K562 (cell line): ENCODE measurements around the gene SOX18. TPM values are rescaled to one million over a fixed set of nuclear protein-coding genes. Genes with fewer than 3 reads are reported as not detected.

Experiments used
- TAF9B ChIP-seq: fragments of 450-650 bp; IDR thresholded peaks from 2 replicates; pipeline ENCODE4 v1.6.1; 2018; ENCODE audit warnings: mild to moderate bottlenecking; ENCODE audit not compliant: partially characterized antibody
- ZNF175 ChIP-seq: fragments of 200-800 bp; sonication (Bioruptor generic); IDR thresholded peaks from 2 replicates; pipeline ENCODE4 v1.6.1; 2016; ENCODE audit warnings: low read depth, mild to moderate bottlenecking, missing genetic modification characterization, missing compliant biosample characterization
- polyA plus RNA-seq, 8 experiments: library from polyadenylated mRNA; depleted of rRNA in 4 of 8; stranded (reverse) in 5 of 8; unstranded in 3 of 8; fragments of >200 nt; fragmentation: Nextera tagmentation in 2 of 8; fragmentation: Illumina TruSeq in 1 of 8; extraction: Ambion mirVana in 2 of 8; extraction: Trizol in 1 of 8; gene quantifications; 2 replicates each; pipeline versions ENCODE4 v1.2.1 to v1.2.3, GENCODE V29; 2011 to 2014; ENCODE audit warnings: inconsistent platforms in 1 of 8, missing spikeins in 1 of 8
- total RNA-seq, 7 experiments: library from RNA; depleted of rRNA in 6 of 7; stranded (reverse); fragments of >200 nt in 6 of 7; fragmentation: Illumina TruSeq in 2 of 7; extraction: Trizol in 2 of 7; gene quantifications; 2 replicates each; pipeline versions ENCODE4 v1.2.1 to v1.2.3, GENCODE V29; 2011 to 2021; ENCODE audit warnings: low replicate concordance in 1 of 7
- TF ChIP-seq, protein P1 (sequence below), 2 experiments: fragments of 450-650 bp in 1 of 2; sonication (generic) in 1 of 2; formaldehyde crosslinking in 1 of 2; IDR thresholded peaks; 2 replicates each; pipeline versions ENCODE4 v1.7.1 to v1.9.0; 2016 to 2022; ENCODE audit warnings: inconsistent platforms in 1 of 2, mild to moderate bottlenecking in 1 of 2, missing genetic modification reagents in 1 of 2
- TF ChIP-seq, protein P2 (sequence below): fragments of 450-650 bp; IDR thresholded peaks from 2 replicates; pipeline ENCODE4 v1.6.1; 2016; ENCODE audit warnings: antibody characterized with exemption
- TF ChIP-seq, protein P3 (sequence below): fragments of 200-600 bp; sonication (generic); IDR thresholded peaks from one replicate; pipeline ENCODE4 v1.6.1; 2012; ENCODE audit warnings: mild to moderate bottlenecking, low read depth, low read length, inconsistent platforms

SOX18 gene
- total and polyA plus RNA-seq, 9 of the 15 experiments (the other 6 are each of a cell fraction or from before 2014, with no cell fraction given), result 0.15 to 19.8 (median 0.33) TPM

DNA sequence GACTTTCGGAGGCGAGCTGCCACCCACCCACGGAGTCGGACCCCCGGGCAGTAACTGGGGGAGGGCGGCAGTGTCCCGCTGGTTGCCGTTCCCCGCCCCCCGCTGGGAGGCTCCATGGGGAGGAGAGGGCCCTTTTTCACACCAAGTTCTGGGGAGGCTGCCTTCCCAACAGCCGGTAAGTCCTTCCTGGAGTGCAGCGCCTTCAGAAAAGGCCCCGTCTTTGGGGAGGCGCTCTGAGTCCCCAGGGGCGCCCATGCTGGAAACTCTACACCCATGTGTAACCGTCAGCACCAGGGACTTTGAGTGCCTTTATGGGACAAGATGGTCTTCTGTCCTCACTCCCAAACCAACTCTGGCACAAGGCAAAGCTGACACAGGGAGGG is 430 bp upstream of the SOX18 start (continued):
- TF ChIP-seq, protein P1, sequence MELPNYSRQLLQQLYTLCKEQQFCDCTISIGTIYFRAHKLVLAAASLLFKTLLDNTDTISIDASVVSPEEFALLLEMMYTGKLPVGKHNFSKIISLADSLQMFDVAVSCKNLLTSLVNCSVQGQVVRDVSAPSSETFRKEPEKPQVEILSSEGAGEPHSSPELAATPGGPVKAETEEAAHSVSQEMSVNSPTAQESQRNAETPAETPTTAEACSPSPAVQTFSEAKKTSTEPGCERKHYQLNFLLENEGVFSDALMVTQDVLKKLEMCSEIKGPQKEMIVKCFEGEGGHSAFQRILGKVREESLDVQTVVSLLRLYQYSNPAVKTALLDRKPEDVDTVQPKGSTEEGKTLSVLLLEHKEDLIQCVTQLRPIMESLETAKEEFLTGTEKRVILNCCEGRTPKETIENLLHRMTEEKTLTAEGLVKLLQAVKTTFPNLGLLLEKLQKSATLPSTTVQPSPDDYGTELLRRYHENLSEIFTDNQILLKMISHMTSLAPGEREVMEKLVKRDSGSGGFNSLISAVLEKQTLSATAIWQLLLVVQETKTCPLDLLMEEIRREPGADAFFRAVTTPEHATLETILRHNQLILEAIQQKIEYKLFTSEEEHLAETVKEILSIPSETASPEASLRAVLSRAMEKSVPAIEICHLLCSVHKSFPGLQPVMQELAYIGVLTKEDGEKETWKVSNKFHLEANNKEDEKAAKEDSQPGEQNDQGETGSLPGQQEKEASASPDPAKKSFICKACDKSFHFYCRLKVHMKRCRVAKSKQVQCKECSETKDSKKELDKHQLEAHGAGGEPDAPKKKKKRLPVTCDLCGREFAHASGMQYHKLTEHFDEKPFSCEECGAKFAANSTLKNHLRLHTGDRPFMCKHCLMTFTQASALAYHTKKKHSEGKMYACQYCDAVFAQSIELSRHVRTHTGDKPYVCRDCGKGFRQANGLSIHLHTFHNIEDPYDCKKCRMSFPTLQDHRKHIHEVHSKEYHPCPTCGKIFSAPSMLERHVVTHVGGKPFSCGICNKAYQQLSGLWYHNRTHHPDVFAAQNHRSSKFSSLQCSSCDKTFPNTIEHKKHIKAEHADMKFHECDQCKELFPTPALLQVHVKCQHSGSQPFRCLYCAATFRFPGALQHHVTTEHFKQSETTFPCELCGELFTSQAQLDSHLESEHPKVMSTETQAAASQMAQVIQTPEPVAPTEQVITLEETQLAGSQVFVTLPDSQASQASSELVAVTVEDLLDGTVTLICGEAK (IDR thresholded peaks at IDR 0.05), result 0 out of 2 replicates have a peak, but pooled peaks have one; percentile 22
- TF ChIP-seq, protein P1 (CRISPR knock-in tag; IDR thresholded peaks at IDR 0.05), result no peak
- TF ChIP-seq ZNF175 (CRISPR knock-in tag), result no peak
- TF ChIP-seq, protein P2, sequence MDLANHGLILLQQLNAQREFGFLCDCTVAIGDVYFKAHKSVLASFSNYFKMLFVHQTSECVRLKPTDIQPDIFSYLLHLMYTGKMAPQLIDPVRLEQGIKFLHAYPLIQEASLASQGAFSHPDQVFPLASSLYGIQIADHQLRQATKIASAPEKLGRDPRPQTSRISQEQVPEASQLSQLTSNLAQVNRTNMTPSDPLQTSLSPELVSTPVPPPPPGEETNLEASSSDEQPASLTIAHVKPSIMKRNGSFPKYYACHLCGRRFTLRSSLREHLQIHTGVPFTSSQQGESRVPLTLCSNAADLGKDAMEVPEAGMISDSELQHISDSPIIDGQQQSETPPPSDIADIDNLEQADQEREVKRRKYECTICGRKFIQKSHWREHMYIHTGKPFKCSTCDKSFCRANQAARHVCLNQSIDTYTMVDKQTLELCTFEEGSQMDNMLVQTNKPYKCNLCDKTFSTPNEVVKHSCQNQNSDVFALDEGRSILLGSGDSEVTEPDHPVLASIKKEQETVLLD, result no peak
- TF ChIP-seq TAF9B, result no peak
- TF ChIP-seq, protein P3, sequence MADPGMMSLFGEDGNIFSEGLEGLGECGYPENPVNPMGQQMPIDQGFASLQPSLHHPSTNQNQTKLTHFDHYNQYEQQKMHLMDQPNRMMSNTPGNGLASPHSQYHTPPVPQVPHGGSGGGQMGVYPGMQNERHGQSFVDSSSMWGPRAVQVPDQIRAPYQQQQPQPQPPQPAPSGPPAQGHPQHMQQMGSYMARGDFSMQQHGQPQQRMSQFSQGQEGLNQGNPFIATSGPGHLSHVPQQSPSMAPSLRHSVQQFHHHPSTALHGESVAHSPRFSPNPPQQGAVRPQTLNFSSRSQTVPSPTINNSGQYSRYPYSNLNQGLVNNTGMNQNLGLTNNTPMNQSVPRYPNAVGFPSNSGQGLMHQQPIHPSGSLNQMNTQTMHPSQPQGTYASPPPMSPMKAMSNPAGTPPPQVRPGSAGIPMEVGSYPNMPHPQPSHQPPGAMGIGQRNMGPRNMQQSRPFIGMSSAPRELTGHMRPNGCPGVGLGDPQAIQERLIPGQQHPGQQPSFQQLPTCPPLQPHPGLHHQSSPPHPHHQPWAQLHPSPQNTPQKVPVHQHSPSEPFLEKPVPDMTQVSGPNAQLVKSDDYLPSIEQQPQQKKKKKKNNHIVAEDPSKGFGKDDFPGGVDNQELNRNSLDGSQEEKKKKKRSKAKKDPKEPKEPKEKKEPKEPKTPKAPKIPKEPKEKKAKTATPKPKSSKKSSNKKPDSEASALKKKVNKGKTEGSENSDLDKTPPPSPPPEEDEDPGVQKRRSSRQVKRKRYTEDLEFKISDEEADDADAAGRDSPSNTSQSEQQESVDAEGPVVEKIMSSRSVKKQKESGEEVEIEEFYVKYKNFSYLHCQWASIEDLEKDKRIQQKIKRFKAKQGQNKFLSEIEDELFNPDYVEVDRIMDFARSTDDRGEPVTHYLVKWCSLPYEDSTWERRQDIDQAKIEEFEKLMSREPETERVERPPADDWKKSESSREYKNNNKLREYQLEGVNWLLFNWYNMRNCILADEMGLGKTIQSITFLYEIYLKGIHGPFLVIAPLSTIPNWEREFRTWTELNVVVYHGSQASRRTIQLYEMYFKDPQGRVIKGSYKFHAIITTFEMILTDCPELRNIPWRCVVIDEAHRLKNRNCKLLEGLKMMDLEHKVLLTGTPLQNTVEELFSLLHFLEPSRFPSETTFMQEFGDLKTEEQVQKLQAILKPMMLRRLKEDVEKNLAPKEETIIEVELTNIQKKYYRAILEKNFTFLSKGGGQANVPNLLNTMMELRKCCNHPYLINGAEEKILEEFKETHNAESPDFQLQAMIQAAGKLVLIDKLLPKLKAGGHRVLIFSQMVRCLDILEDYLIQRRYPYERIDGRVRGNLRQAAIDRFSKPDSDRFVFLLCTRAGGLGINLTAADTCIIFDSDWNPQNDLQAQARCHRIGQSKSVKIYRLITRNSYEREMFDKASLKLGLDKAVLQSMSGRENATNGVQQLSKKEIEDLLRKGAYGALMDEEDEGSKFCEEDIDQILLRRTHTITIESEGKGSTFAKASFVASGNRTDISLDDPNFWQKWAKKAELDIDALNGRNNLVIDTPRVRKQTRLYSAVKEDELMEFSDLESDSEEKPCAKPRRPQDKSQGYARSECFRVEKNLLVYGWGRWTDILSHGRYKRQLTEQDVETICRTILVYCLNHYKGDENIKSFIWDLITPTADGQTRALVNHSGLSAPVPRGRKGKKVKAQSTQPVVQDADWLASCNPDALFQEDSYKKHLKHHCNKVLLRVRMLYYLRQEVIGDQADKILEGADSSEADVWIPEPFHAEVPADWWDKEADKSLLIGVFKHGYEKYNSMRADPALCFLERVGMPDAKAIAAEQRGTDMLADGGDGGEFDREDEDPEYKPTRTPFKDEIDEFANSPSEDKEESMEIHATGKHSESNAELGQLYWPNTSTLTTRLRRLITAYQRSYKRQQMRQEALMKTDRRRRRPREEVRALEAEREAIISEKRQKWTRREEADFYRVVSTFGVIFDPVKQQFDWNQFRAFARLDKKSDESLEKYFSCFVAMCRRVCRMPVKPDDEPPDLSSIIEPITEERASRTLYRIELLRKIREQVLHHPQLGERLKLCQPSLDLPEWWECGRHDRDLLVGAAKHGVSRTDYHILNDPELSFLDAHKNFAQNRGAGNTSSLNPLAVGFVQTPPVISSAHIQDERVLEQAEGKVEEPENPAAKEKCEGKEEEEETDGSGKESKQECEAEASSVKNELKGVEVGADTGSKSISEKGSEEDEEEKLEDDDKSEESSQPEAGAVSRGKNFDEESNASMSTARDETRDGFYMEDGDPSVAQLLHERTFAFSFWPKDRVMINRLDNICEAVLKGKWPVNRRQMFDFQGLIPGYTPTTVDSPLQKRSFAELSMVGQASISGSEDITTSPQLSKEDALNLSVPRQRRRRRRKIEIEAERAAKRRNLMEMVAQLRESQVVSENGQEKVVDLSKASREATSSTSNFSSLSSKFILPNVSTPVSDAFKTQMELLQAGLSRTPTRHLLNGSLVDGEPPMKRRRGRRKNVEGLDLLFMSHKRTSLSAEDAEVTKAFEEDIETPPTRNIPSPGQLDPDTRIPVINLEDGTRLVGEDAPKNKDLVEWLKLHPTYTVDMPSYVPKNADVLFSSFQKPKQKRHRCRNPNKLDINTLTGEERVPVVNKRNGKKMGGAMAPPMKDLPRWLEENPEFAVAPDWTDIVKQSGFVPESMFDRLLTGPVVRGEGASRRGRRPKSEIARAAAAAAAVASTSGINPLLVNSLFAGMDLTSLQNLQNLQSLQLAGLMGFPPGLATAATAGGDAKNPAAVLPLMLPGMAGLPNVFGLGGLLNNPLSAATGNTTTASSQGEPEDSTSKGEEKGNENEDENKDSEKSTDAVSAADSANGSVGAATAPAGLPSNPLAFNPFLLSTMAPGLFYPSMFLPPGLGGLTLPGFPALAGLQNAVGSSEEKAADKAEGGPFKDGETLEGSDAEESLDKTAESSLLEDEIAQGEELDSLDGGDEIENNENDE, result no peak
